Cardiac fibroblast (primary cell): ENCODE data around the gene PTPRD.

ENCODE experiments used
- DNase-seq, 2 donors: peaks; one replicate each; pipeline versions ENCODE4 v3.0.0 to v3.0.0-alpha.2; 2010; ENCODE audit warnings: low read depth in 2 of 2
- H3K4me3 ChIP-seq, 2 donors: replicated peaks in 1 of 2; 1 replicate in 1 of 2; 2 replicates in 1 of 2; pipeline ENCODE4 v1.5.1; 2011; ENCODE audit warnings: low read depth in 2 of 2, low read length in 2 of 2, mild to moderate bottlenecking in 2 of 2, moderate library complexity in 1 of 2
- CTCF ChIP-seq: IDR thresholded peaks from one replicate; pipeline ENCODE4 v1.5.1; 2011; ENCODE audit warnings: low read depth, mild to moderate bottlenecking, low read length, inconsistent platforms

PTPRD gene

GRCh38 chr9:8356406-8356805 is 2256.4 kb downstream of the PTPRD start:
- H3K4me3 ChIP-seq, result no peak overlapping the region
- no peak for DNase-seq
- no peak for TF ChIP-seq CTCF

- DNase-seq, result no peak
- no peak overlapping the region for H3K4me3 ChIP-seq
- no peak for TF ChIP-seq CTCF
Measured at GRCh38 chr9:8351436-8351835, 2261.4 kb downstream of the PTPRD start.

- no peak for DNase-seq
- no peak for TF ChIP-seq CTCF
- no peak overlapping the region for H3K4me3 ChIP-seq
Measured at GRCh38 chr9:8349901-8350300, 2262.9 kb downstream of the PTPRD start.

- TF ChIP-seq CTCF, result no peak
- no peak for DNase-seq
- no peak overlapping the region for H3K4me3 ChIP-seq
Measured at GRCh38 chr9:8349376-8349775, 2263.4 kb downstream of the PTPRD start.

- TF ChIP-seq CTCF, result no peak
Measured at GRCh38 chr9:8348756-8349155, 2264.0 kb downstream of the PTPRD start.

GRCh38 chr9:8346296-8346695 is 2266.5 kb downstream of the PTPRD start:
- H3K4me3 ChIP-seq, result no peak overlapping the region
- DNase-seq, result peak; percentile 11 to 50
- TF ChIP-seq CTCF, result no peak

More at GRCh38 chr9:8348756-8349155, 2264.0 kb downstream of the PTPRD start:
- no peak for DNase-seq
- H3K4me3 ChIP-seq, result no peak overlapping the region

GRCh38 chr9:8338767-8339510 is 2273.9 kb downstream of the PTPRD start:
- DNase-seq, result peak; percentile 5 to 18
- no peak for TF ChIP-seq CTCF
- no peak overlapping the region for H3K4me3 ChIP-seq
